ENCODE measurements around the gene NAXE. TPM values are rescaled to one million over a fixed set of nuclear protein-coding genes. Genes with fewer than 3 reads are reported as not detected.
A peak's percentile ranks its signal among the peaks of the same experiment; 100 is the strongest.

Gene NAXE
- total and polyA plus RNA-seq, 2 of the 13 experiments (the other 11 are each of a cell fraction or from before 2014, with no cell fraction given): 39.4 to 59.4 TPM

- no peak for TF ChIP-seq DMTF1 (CRISPR knock-in tag; IDR thresholded peaks at IDR 0.05)
- TF ChIP-seq TAF15 (IDR thresholded peaks at IDR 0.05; ENCODE audit: low read depth, low read length, poor library complexity, severe bottlenecking): peak; percentile 62
- TF ChIP-seq ESRRA (CRISPR knock-in tag; IDR thresholded peaks at IDR 0.05; ENCODE audit: low read depth): no peak
- no peak for TF ChIP-seq ZNF430 (CRISPR knock-in tag; IDR thresholded peaks at IDR 0.05)
- TF ChIP-seq ZNF510 (CRISPR knock-in tag; IDR thresholded peaks at IDR 0.05; ENCODE audit: low read depth): no peak
- 0 out of 2 replicates have a peak, but pooled peaks have one; percentile 34 for TF ChIP-seq E2F1 (CRISPR knock-in tag; IDR thresholded peaks at IDR 0.05)
- no peak for TF ChIP-seq PAWR (CRISPR knock-in tag; IDR thresholded peaks at IDR 0.05; ENCODE audit: borderline replicate concordance)
- no peak for TF ChIP-seq GMEB2 (CRISPR knock-in tag; IDR thresholded peaks at IDR 0.05; ENCODE audit: low read depth)
- TF ChIP-seq MAF1 (CRISPR knock-in tag; IDR thresholded peaks at IDR 0.05; ENCODE audit: borderline replicate concordance): peak; percentile 74; the same call in 1 of the 2 replicates
- no peak for TF ChIP-seq RELA (CRISPR knock-in tag; IDR thresholded peaks at IDR 0.05)
- TF ChIP-seq FOXP4 (CRISPR knock-in tag; IDR thresholded peaks at IDR 0.05): 0 out of 2 replicates have a peak, but pooled peaks have one; percentile 9
- TF ChIP-seq MED1 (CRISPR knock-in tag; IDR thresholded peaks at IDR 0.05): peak; percentile 64
- peak; percentile 25; the same call in 1 of the 2 replicates for TF ChIP-seq GABPA (IDR thresholded peaks at IDR 0.05; ENCODE audit: low read depth, low read length)
- peak; percentile 67 for TF ChIP-seq GABPA (CRISPR knock-in tag; IDR thresholded peaks at IDR 0.05; ENCODE audit: low read depth)
- no peak; the same call in 1 of the 2 replicates for TF ChIP-seq SALL2 (CRISPR knock-in tag; IDR thresholded peaks at IDR 0.05)
- peak; percentile 53; the same call in 1 of the 2 replicates for TF ChIP-seq IRF2 (CRISPR knock-in tag; IDR thresholded peaks at IDR 0.05)
- no peak for TF ChIP-seq NR2F1 (CRISPR knock-in tag; IDR thresholded peaks at IDR 0.05)
- peak; percentile 69; the same call in 1 of the 2 replicates for TF ChIP-seq KLF6 (CRISPR knock-in tag; IDR thresholded peaks at IDR 0.05)
Observed at GRCh38 chr1:156591432-156592157, at the start of gene NAXE (continued).

All from HepG2 (cell line).